Measurements from ENCODE around the gene UPK3BL1.
"Not testable (repeated sequence)": the region's sequence is repeated elsewhere in the genome, so short reads cannot be mapped to it uniquely, and the experiment has no call there.

The UPK3BL1 gene

DNA sequence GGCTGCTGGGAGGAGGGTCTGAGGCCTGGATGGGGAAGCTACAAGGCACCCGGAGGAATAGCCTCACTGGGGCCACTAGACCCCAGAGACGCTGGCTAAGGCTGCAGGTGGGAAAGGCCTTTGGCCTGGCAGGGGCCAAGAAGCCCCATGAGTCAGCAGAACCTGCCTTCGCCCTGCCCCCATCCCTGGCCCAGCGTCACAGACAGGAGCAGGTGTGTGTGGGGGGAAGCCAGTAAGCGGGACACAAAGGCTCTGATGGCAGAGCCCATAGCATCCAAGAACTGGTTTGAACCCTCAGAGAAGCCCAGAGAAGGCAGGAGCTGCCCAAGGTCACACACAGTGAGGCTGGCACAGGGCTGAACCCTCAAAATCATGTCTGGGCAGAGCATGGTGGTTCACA lies 35.7 kb downstream of the UPK3BL1 start:
- H3K79me2 ChIP-seq (ENCODE audit: insufficient read depth, low read length); H3K9me3 ChIP-seq (ENCODE audit: insufficient read depth, low read length); H3K4me3 ChIP-seq (ENCODE audit: insufficient read depth, low read length, poor library complexity, severe bottlenecking); H3K9me2 ChIP-seq (replicated peaks; ENCODE audit: insufficient read depth, low read length); H3F3A ChIP-seq (ENCODE audit: insufficient read depth); H3K27me3 ChIP-seq (ENCODE audit: low read length); H3K27ac ChIP-seq (ENCODE audit: low read depth, low read length); H3K36me3 ChIP-seq (ENCODE audit: low read length); H3K9ac ChIP-seq (ENCODE audit: low read length); H3K4me2 ChIP-seq (ENCODE audit: low read depth, low read length, poor library complexity, severe bottlenecking); H2AFZ ChIP-seq (ENCODE audit: low read depth, low read length, severe bottlenecking); H4K20me1 ChIP-seq (ENCODE audit: low read depth, low read length): not testable (repeated sequence)

DNA sequence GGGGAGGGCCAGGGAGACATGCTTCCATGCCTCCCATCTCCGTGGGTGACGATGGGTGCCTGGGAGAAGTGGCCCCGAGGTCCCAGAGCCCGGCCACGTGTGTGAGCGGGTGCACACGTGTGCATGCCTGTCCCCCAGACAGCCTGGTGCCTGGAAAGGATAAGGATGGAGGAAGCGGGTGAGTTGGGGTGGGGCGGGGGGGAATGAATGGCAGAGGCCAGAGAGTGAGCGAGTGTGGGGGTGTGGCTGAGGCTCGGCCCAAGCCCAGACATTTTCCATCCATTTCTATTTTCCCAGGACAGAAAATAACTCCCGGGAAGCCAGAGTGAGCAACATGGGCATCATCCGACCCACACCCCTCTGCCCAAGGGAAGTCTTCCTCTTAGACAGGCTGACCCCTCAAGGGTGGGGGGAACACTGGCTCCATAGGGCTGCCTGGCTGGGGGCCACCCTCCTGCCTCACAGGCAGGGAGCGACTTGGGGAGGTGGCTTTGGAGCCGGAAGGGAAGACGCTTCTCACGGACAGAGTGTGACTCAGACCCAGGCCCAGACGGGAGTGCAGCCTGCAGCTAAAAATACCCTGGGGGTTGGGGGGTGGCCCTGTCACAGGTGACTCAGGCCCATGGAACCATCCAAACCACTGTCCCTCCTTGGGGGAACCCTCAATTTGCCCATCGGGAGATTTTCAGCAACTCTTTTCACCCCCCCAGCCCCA lies 38.0 kb downstream of the UPK3BL1 start:
- H3K9ac ChIP-seq (ENCODE audit: low read length); H3K36me3 ChIP-seq (ENCODE audit: low read length); H3K9me2 ChIP-seq (replicated peaks; ENCODE audit: insufficient read depth, low read length); H3K9me3 ChIP-seq (ENCODE audit: insufficient read depth, low read length); H3F3A ChIP-seq (ENCODE audit: insufficient read depth); H3K4me2 ChIP-seq (ENCODE audit: low read depth, low read length, poor library complexity, severe bottlenecking); H3K4me3 ChIP-seq (ENCODE audit: insufficient read depth, low read length, poor library complexity, severe bottlenecking); H3K79me2 ChIP-seq (ENCODE audit: insufficient read depth, low read length); H2AFZ ChIP-seq (ENCODE audit: low read depth, low read length, severe bottlenecking); H4K20me1 ChIP-seq (ENCODE audit: low read depth, low read length); H3K27ac ChIP-seq (ENCODE audit: low read depth, low read length); H3K27me3 ChIP-seq (ENCODE audit: low read length): not testable (repeated sequence)

GRCh38 chr7:102602317-102602716 lies 40.3 kb downstream of the UPK3BL1 start:
- H3K4me3 ChIP-seq (ENCODE audit: insufficient read depth, low read length, poor library complexity, severe bottlenecking); H3K9me2 ChIP-seq (replicated peaks; ENCODE audit: insufficient read depth, low read length); H4K20me1 ChIP-seq (ENCODE audit: low read depth, low read length); H3K27ac ChIP-seq (ENCODE audit: low read depth, low read length); H3K9me3 ChIP-seq (ENCODE audit: insufficient read depth, low read length); H2AFZ ChIP-seq (ENCODE audit: low read depth, low read length, severe bottlenecking); H3K4me2 ChIP-seq (ENCODE audit: low read depth, low read length, poor library complexity, severe bottlenecking); H3K9ac ChIP-seq (ENCODE audit: low read length); H3F3A ChIP-seq (ENCODE audit: insufficient read depth); H3K79me2 ChIP-seq (ENCODE audit: insufficient read depth, low read length); H3K36me3 ChIP-seq (ENCODE audit: low read length); H3K27me3 ChIP-seq (ENCODE audit: low read length): not testable (repeated sequence)

DNA sequence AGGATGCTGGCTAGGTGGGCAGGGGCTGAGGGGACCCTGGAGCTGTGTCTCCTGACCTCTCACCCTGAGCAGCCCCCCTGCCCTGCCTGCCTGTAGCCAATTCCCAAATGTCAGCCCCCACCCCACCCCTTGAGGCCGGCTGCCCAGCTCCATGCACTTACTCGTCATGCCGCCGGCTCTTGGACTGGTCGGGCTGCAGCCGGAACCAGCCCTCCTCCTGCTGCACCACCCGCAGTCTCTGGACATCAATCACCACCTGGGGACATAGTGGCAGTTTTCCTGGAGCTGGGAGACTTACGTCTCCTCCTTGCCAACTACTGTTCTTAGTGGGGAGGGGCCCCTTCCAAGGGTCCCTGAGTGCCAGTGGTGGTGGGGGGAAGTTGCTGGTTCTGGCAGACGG lies 42.9 kb downstream of the UPK3BL1 start:
- H3K9me3 ChIP-seq (ENCODE audit: insufficient read depth, low read length); H3K9ac ChIP-seq (ENCODE audit: low read length); H3K27ac ChIP-seq (ENCODE audit: low read depth, low read length); H3F3A ChIP-seq (ENCODE audit: insufficient read depth); H2AFZ ChIP-seq (ENCODE audit: low read depth, low read length, severe bottlenecking); H4K20me1 ChIP-seq (ENCODE audit: low read depth, low read length); H3K27me3 ChIP-seq (ENCODE audit: low read length); H3K4me3 ChIP-seq (ENCODE audit: insufficient read depth, low read length, poor library complexity, severe bottlenecking); H3K36me3 ChIP-seq (ENCODE audit: low read length); H3K4me2 ChIP-seq (ENCODE audit: low read depth, low read length, poor library complexity, severe bottlenecking); H3K9me2 ChIP-seq (replicated peaks; ENCODE audit: insufficient read depth, low read length); H3K79me2 ChIP-seq (ENCODE audit: insufficient read depth, low read length): not testable (repeated sequence)

DNA sequence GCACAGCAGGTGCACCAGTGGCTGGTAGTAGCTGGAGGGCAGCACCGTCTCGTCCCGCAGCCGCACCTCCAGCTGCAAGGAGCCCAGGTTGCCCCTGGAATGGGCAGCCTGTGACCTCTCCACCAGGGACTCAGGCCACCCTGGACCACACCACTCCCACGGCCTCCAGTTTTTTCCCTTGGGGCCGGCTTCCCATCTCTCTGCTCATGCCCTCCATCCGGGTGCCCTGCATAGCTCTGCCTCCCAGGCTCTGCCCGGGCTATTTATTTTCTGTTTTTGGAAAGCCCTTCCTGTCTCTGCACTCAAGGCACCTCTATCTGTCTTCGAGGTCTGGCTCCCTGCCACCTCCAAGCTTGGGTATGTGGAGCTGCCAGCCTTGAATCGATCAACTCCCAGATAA lies 46.6 kb downstream of the UPK3BL1 start:
- H3K79me2 ChIP-seq (ENCODE audit: insufficient read depth, low read length); H3K9me2 ChIP-seq (replicated peaks; ENCODE audit: insufficient read depth, low read length); H3K9me3 ChIP-seq (ENCODE audit: insufficient read depth, low read length); H3K9ac ChIP-seq (ENCODE audit: low read length); H3K27me3 ChIP-seq (ENCODE audit: low read length); H3F3A ChIP-seq (ENCODE audit: insufficient read depth); H2AFZ ChIP-seq (ENCODE audit: low read depth, low read length, severe bottlenecking); H3K36me3 ChIP-seq (ENCODE audit: low read length); H4K20me1 ChIP-seq (ENCODE audit: low read depth, low read length); H3K27ac ChIP-seq (ENCODE audit: low read depth, low read length); H3K4me2 ChIP-seq (ENCODE audit: low read depth, low read length, poor library complexity, severe bottlenecking); H3K4me3 ChIP-seq (ENCODE audit: insufficient read depth, low read length, poor library complexity, severe bottlenecking): not testable (repeated sequence)

DNA sequence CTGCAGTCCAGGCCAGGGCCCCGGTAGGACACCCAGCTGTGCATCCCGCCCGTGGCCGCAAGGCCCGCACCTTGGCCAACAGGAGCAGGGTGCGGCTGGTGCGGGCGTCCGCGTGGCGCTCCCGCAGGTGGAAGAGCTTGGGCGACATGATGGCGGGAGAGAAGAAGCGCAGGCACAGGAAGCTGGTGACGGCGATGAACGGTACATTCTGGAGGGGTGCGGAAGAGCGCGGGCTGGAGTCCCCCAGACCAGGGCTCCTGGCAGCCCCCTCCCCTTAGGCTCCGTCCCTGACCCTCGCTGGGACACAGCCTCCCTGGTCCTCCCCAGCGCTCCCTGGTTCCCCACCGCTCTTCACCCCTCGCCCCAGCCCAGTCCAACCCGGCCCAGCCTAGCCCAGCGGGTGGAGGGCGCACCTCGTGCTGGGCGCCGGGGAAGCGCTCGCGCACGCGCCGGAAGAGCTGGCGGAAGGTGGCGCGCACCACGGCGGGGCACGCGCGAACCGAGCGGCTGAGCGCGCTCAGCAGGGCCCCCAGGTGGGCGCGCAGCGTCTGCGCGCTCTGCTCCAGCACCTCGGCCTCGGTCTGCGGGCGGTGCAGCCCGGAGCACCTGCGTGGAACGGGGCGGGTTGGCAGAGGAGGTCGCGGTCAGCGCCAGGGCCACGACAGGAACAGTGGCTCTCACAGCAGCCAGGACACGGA lies 48.8 kb downstream of the UPK3BL1 start:
- H3K4me3 ChIP-seq (ENCODE audit: insufficient read depth, low read length, poor library complexity, severe bottlenecking); H3K9me3 ChIP-seq (ENCODE audit: insufficient read depth, low read length); H3K9me2 ChIP-seq (replicated peaks; ENCODE audit: insufficient read depth, low read length); H3K27me3 ChIP-seq (ENCODE audit: low read length); H2AFZ ChIP-seq (ENCODE audit: low read depth, low read length, severe bottlenecking); H3K4me2 ChIP-seq (ENCODE audit: low read depth, low read length, poor library complexity, severe bottlenecking); H3K9ac ChIP-seq (ENCODE audit: low read length); H3F3A ChIP-seq (ENCODE audit: insufficient read depth); H3K27ac ChIP-seq (ENCODE audit: low read depth, low read length); H4K20me1 ChIP-seq (ENCODE audit: low read depth, low read length); H3K36me3 ChIP-seq (ENCODE audit: low read length); H3K79me2 ChIP-seq (ENCODE audit: insufficient read depth, low read length): not testable (repeated sequence)

DNA sequence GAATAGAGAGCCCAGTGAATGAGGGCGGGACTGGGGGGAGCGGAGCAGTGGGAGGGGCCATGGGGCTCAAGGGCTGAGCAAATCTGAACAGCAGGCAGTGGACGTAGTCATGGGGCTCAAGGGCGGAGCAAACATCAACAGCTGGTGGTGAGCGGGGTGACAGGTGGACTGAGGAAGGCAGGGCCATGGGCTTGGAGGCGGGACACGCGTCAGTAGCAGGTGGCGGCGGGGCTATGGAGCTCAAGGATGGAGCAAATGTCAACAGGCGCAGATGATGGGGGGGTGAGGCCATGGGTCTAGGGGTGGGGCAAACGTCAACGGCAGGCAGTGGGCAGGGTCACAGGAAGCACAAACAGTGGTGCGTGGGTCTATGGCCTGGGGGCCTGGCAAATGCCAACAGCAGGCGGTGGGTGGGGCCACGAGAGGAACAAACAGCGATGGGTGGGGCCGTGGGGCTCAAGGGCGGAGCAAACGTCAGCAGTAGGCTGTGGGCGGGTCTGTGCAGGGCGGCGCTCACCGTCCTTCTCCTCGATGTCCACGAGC lies 50.0 kb downstream of the UPK3BL1 start:
- H3K4me2 ChIP-seq (ENCODE audit: low read depth, low read length, poor library complexity, severe bottlenecking); H2AFZ ChIP-seq (ENCODE audit: low read depth, low read length, severe bottlenecking); H3K79me2 ChIP-seq (ENCODE audit: insufficient read depth, low read length); H3K27me3 ChIP-seq (ENCODE audit: low read length); H3K4me3 ChIP-seq (ENCODE audit: insufficient read depth, low read length, poor library complexity, severe bottlenecking); H3K27ac ChIP-seq (ENCODE audit: low read depth, low read length); H3K9me3 ChIP-seq (ENCODE audit: insufficient read depth, low read length); H3F3A ChIP-seq (ENCODE audit: insufficient read depth); H4K20me1 ChIP-seq (ENCODE audit: low read depth, low read length); H3K36me3 ChIP-seq (ENCODE audit: low read length); H3K9ac ChIP-seq (ENCODE audit: low read length); H3K9me2 ChIP-seq (replicated peaks; ENCODE audit: insufficient read depth, low read length): not testable (repeated sequence)

DNA sequence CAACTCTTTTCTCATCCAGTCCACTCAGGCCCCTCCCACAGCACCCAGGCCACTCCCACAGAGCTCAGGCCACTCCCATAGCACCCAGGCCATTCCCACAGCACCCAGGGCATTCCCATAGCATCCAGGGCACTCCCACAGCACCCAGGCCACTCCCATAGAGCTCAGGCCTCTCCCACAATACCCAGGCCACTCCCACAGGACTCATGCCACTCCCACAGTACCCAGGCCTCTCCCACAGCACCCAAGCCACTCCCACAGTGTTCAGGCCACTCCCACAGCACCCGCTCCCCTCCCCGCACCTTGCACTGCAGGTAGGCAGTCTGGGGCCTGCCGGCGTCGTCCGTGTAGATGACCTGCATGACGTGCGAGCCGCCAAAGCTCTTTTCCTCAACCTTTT lies 52.7 kb downstream of the UPK3BL1 start:
- not testable (repeated sequence) for H3K9me3 ChIP-seq (ENCODE audit: insufficient read depth, low read length); H3K79me2 ChIP-seq (ENCODE audit: insufficient read depth, low read length); H2AFZ ChIP-seq (ENCODE audit: low read depth, low read length, severe bottlenecking); H3F3A ChIP-seq (ENCODE audit: insufficient read depth); H3K27me3 ChIP-seq (ENCODE audit: low read length); H3K4me2 ChIP-seq (ENCODE audit: low read depth, low read length, poor library complexity, severe bottlenecking); H3K4me3 ChIP-seq (ENCODE audit: insufficient read depth, low read length, poor library complexity, severe bottlenecking); H3K36me3 ChIP-seq (ENCODE audit: low read length); H3K9me2 ChIP-seq (replicated peaks; ENCODE audit: insufficient read depth, low read length); H3K27ac ChIP-seq (ENCODE audit: low read depth, low read length); H3K9ac ChIP-seq (ENCODE audit: low read length); H4K20me1 ChIP-seq (ENCODE audit: low read depth, low read length)

Data from SU-DHL-6 (cell line).